ENCODE data around the gene FAM20A. TPM values are rescaled to one million over a fixed set of nuclear protein-coding genes. Genes with fewer than 3 reads are reported as not detected.

FAM20A gene
- total RNA-seq, 1 experiment from 2014 or later, result not detected

GRCh38 chr17:68598545-68598961, 2.6 kb downstream of the FAM20A start:
- Histone ChIP-seq H2AFZ (no peak overlapping the region), H3F3A (ENCODE audit: insufficient read depth, low read depth) (no peaks in the 10 kb centered on the region), H3K79me2 (ENCODE audit: low read depth) (no peaks in the 10 kb centered on the region), H3K36me3 (ENCODE audit: low read depth) (no peaks in the 10 kb centered on the region), H4K20me1 (ENCODE audit: insufficient read depth) (no peaks in the 10 kb centered on the region), H3K4me1 (replicated peaks; ENCODE audit: insufficient read depth) (no peaks in the 10 kb centered on the region), H3K9me2 (ENCODE audit: insufficient read depth) (no peaks in the 10 kb centered on the region), H3K4me3 (no peak overlapping the region), H3K27me3 (ENCODE audit: insufficient read depth, low read depth) (peaks cover 14% of the 10 kb centered on the region; the same call in 1 of the 2 replicates), H3K27ac (no peak overlapping the region), H3K9me3 (ENCODE audit: insufficient read depth, low read depth) (no peaks in the 10 kb centered on the region), H3K4me2 (no peak overlapping the region)
- DNase-seq, result no peak
- ChIA-PET POLR2A (ENCODE audit: unreplicated experiment) (no interaction called here), CTCF (interaction anchor here (0.7 kb wide), 1 partner anchor 15 kb away, joined by 7 read pairs; no protein-coding TSS in a partner anchor)
- BruUV-seq (replicated peaks), result no TSS peak
- TF ChIP-seq EZH2 (IDR thresholded peaks at IDR 0.05; ENCODE audit: low read depth), result no peak
- TF ChIP-seq CTCF (conservative IDR thresholded peaks at IDR 0.05), result no peak
- intact Hi-C loops (cut with micrococcal nuclease; ENCODE audit: unreplicated experiment), result no loop called here

- no peaks in the 10 kb centered on the region for H3K36me3 ChIP-seq (ENCODE audit: low read depth)
- no peaks in the 10 kb centered on the region for H3K4me1 ChIP-seq (replicated peaks; ENCODE audit: insufficient read depth)
- intact Hi-C loops (cut with micrococcal nuclease; ENCODE audit: unreplicated experiment), result no loop called here
- H4K20me1 ChIP-seq (ENCODE audit: insufficient read depth), result no peaks in the 10 kb centered on the region
- H3K27me3 ChIP-seq (ENCODE audit: insufficient read depth, low read depth), result peaks cover 14% of the 10 kb centered on the region; the same call in 1 of the 2 replicates
- no peaks in the 10 kb centered on the region for H3K9me3 ChIP-seq (ENCODE audit: insufficient read depth, low read depth)
- POLR2A ChIA-PET (ENCODE audit: unreplicated experiment), result no interaction called here
- H3K27ac ChIP-seq, result no peak overlapping the region
- no peaks in the 10 kb centered on the region for H3K79me2 ChIP-seq (ENCODE audit: low read depth)
- H3K4me2 ChIP-seq, result no peak overlapping the region
- H3K4me3 ChIP-seq, result no peak overlapping the region
- no peak for DNase-seq
- BruUV-seq (replicated peaks), result no TSS peak
- H2AFZ ChIP-seq, result no peak overlapping the region
- CTCF ChIA-PET, result interaction anchor here (0.7 kb wide), 1 partner anchor 16 kb away, joined by 7 read pairs; no protein-coding TSS in a partner anchor
- H3F3A ChIP-seq (ENCODE audit: insufficient read depth, low read depth), result no peaks in the 10 kb centered on the region
- no peaks in the 10 kb centered on the region for H3K9me2 ChIP-seq (ENCODE audit: insufficient read depth)
- TF ChIP-seq EZH2 (IDR thresholded peaks at IDR 0.05; ENCODE audit: low read depth), result no peak
- TF ChIP-seq CTCF (conservative IDR thresholded peaks at IDR 0.05), result no peak
Observed at GRCh38 chr17:68598074-68598473, 3.1 kb downstream of the FAM20A start.

GRCh38 chr17:68596411-68596945, 4.7 kb downstream of the FAM20A start:
- Histone ChIP-seq H3K27me3 (ENCODE audit: insufficient read depth, low read depth) (no peaks in the 10 kb centered on the region; the same call in 1 of the 2 replicates), H3K36me3 (ENCODE audit: low read depth) (no peaks in the 10 kb centered on the region), H3K9me3 (ENCODE audit: insufficient read depth, low read depth) (no peaks in the 10 kb centered on the region), H4K20me1 (ENCODE audit: insufficient read depth) (no peaks in the 10 kb centered on the region), H3K4me3 (no peak overlapping the region), H3K4me1 (replicated peaks; ENCODE audit: insufficient read depth) (no peaks in the 10 kb centered on the region), H3F3A (ENCODE audit: insufficient read depth, low read depth) (no peaks in the 10 kb centered on the region), H3K9me2 (ENCODE audit: insufficient read depth) (no peaks in the 10 kb centered on the region), H3K4me2 (no peak overlapping the region), H3K79me2 (ENCODE audit: low read depth) (no peaks in the 10 kb centered on the region), H3K27ac (no peak overlapping the region), H2AFZ (no peak overlapping the region)
- BruUV-seq (replicated peaks), result no TSS peak
- intact Hi-C loops (cut with micrococcal nuclease; ENCODE audit: unreplicated experiment), result no loop called here
- ChIA-PET POLR2A (ENCODE audit: unreplicated experiment) (interaction anchor here (0.6 kb wide), 1 partner anchor 401 kb away, joined by 3 read pairs; no protein-coding TSS in a partner anchor), CTCF (no interaction called here)
- no peak for DNase-seq
- TF ChIP-seq CTCF (conservative IDR thresholded peaks at IDR 0.05) (no peak), EZH2 (IDR thresholded peaks at IDR 0.05; ENCODE audit: low read depth) (no peak)

All from PC-9 (cell line).